Gastroesophageal sphincter (tissue), 4 donors: ENCODE results near the gene BDKRB1. TPM values are rescaled to one million over a fixed set of nuclear protein-coding genes. Genes with fewer than 3 reads are reported as not detected.
A peak's percentile ranks its signal among the peaks of the same experiment; 100 is the strongest.
"Not testable (repeated sequence)": the region's sequence is repeated elsewhere in the genome, so short reads cannot be mapped to it uniquely, and the experiment has no call there.

Experiments
- ATAC-seq: fragments of 150-250 bp; one replicate; pipeline ENCODE4 v1.9.1; 2016; ENCODE audit warnings: mild to moderate bottlenecking, moderate library complexity
- H3K27ac ChIP-seq, 4 donors: fragments of 200-600 bp; sonication (generic) in 3 of 4; 1 replicate in 3 of 4; 2 replicates in 1 of 4; pipeline ENCODE4 v1.5.1; 2016 to 2019
- H3K27me3 ChIP-seq: fragments of 200-600 bp; sonication (generic); one replicate; pipeline ENCODE4 v1.5.1; 2019
- H3K36me3 ChIP-seq, 2 donors: fragments of 200-600 bp; sonication (generic); one replicate each; pipeline ENCODE4 v1.5.1; 2019; ENCODE audit warnings: control low read depth in 1 of 2
- H3K4me1 ChIP-seq, 3 donors: fragments of 200-600 bp; sonication (generic); 1 replicate in 2 of 3; 2 replicates in 1 of 3; pipeline ENCODE4 v1.5.1; 2016 to 2019; ENCODE audit warnings: control low read depth in 2 of 3
- H3K4me3 ChIP-seq, 2 donors: fragments of 200-600 bp; sonication (generic); one replicate each; pipeline ENCODE4 v1.5.1; 2019; ENCODE audit warnings: mild to moderate bottlenecking in 1 of 2, moderate library complexity in 1 of 2
- H3K9me3 ChIP-seq, 3 donors: fragments of 200-600 bp; sonication (generic); one replicate each; pipeline ENCODE4 v1.5.1; 2017 to 2019; ENCODE audit warnings: control low read depth in 2 of 3
- CTCF ChIP-seq, 4 experiments: fragments of 200-600 bp in 2 of 4; fragments of 450-650 bp in 2 of 4; sonication (generic) in 1 of 4; IDR thresholded peaks; one replicate each; pipeline ENCODE4 v1.5.1; 2017 to 2019; ENCODE audit warnings: antibody characterized with exemption in 4 of 4, mild to moderate bottlenecking in 2 of 4, moderate library complexity in 2 of 4
- EP300 ChIP-seq: sonication (generic); formaldehyde crosslinking; IDR thresholded peaks from one replicate; pipeline ENCODE4 v1.6.1; 2017; ENCODE audit warnings: antibody characterized with exemption, mild to moderate bottlenecking
- POLR2A ChIP-seq, 2 donors: fragments of 450-650 bp; IDR thresholded peaks; one replicate each; pipeline ENCODE4 v1.6.1; 2017; ENCODE audit warnings: antibody characterized with exemption in 2 of 2, mild to moderate bottlenecking in 2 of 2, moderate library complexity in 1 of 2
- POLR2AphosphoS5 ChIP-seq: sonication (generic); formaldehyde crosslinking; IDR thresholded peaks from one replicate; pipeline ENCODE4 v1.6.1; 2017; ENCODE audit warnings: antibody characterized with exemption
- WGBS, 2 donors: methylation state at CpG; one replicate each; pipeline ENCODE4 v1.1.5; 2018; ENCODE audit warnings: low coverage in 1 of 2; 5-methylcytosine and 5-hydroxymethylcytosine counted together
- total RNA-seq, 4 donors: library from RNA; depleted of rRNA; stranded (reverse); fragments of >200 nt; gene quantifications; one replicate each; pipeline ENCODE4 v1.1.0, GENCODE V29; 2016

Gene BDKRB1
- total RNA-seq, 4 donors from 2014 or later: 0.50 to 7.9 (median 1.2) TPM; not detected in 1

- whole genome bisulfite sequencing, 2 donors: 75 to 77% methylated on average over 1 to 2 of the region's 7 CpGs
- H3K4me3 ChIP-seq: no peak overlapping the region
- no peak for ATAC-seq
- H3K4me1 ChIP-seq: peaks cover 0 to 9% (median 5%) of the 10 kb centered on the region in 3 donors
- H3K36me3 ChIP-seq: peaks cover 0 to 24% of the 10 kb centered on the region in 2 donors
- no peak for TF ChIP-seq POLR2AphosphoS5
- TF ChIP-seq POLR2A (IDR thresholded peaks at IDR 0.05): no peak
- TF ChIP-seq EP300: no peak
- no peak for TF ChIP-seq CTCF (IDR thresholded peaks at IDR 0.05)
- H3K27me3 ChIP-seq: no peaks in the 10 kb centered on the region
- H3K9me3 ChIP-seq: peaks cover 0 to 4% (median 0%) of the 10 kb centered on the region in 3 donors
- H3K27ac ChIP-seq: no peak overlapping the region
These were observed 17.2 kb upstream of the BDKRB1 start for GRCh38 chr14:96238676-96239265.

DNA sequence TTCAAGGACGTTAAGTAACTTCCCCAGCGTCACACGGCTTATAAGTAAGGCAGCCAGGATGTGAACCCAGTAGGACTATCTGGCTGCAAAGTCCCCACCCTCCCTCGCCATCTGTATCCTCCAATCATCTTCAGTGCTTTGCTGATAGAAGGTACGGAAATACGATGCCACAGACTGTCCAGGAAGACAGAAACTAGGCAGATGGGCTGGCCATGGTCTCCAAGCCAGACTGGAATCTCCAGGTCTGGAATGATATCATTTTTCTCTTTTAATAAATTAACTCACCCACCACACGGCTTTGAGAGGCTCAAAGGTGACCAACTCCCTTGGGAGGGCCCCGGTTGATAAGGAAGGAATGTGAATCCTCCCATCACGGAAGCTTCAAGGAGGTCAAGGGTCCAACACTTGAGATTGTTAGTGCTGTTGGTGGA lies 16.3 kb upstream of the BDKRB1 start:
- ATAC-seq: no peak
- peaks cover 0 to 4% (median 0%) of the 10 kb centered on the region in 3 donors for H3K9me3 ChIP-seq
- no peak overlapping the region for H3K27ac ChIP-seq
- H3K27me3 ChIP-seq: no peaks in the 10 kb centered on the region
- H3K4me1 ChIP-seq: no peaks in the 10 kb centered on the region
- WGBS, 2 donors: 65 to 92% methylated on average over 6 to 7 of the region's 9 CpGs
- no peak for TF ChIP-seq POLR2A (IDR thresholded peaks at IDR 0.05)
- no peak for TF ChIP-seq EP300
- no peak for TF ChIP-seq POLR2AphosphoS5
- TF ChIP-seq CTCF (IDR thresholded peaks at IDR 0.05): no peak
- peaks cover 0 to 24% of the 10 kb centered on the region in 2 donors for H3K36me3 ChIP-seq
- H3K4me3 ChIP-seq: no peak overlapping the region

DNA sequence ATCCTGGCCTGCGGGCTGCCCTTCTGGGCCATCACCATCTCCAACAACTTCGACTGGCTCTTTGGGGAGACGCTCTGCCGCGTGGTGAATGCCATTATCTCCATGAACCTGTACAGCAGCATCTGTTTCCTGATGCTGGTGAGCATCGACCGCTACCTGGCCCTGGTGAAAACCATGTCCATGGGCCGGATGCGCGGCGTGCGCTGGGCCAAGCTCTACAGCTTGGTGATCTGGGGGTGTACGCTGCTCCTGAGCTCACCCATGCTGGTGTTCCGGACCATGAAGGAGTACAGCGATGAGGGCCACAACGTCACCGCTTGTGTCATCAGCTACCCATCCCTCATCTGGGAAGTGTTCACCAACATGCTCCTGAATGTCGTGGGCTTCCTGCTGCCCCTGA lies 15.4 kb upstream of the BDKRB1 start:
- TF ChIP-seq EP300 (no peak), CTCF (IDR thresholded peaks at IDR 0.05) (no peak), POLR2AphosphoS5 (no peak), POLR2A (IDR thresholded peaks at IDR 0.05) (no peak)
- WGBS, 2 donors: 97 to 100% methylated on average over 5 of the region's 18 CpGs
- Histone ChIP-seq H3K9me3 (peaks cover 0 to 4% (median 0%) of the 10 kb centered on the region in 3 donors), H3K27ac (no peak overlapping the region), H3K4me3 (no peak overlapping the region), H3K4me1 (no peaks in the 10 kb centered on the region), H3K27me3 (no peaks in the 10 kb centered on the region), H3K36me3 (peaks cover 0 to 24% of the 10 kb centered on the region in 2 donors)
- ATAC-seq: peak; percentile 33

DNA sequence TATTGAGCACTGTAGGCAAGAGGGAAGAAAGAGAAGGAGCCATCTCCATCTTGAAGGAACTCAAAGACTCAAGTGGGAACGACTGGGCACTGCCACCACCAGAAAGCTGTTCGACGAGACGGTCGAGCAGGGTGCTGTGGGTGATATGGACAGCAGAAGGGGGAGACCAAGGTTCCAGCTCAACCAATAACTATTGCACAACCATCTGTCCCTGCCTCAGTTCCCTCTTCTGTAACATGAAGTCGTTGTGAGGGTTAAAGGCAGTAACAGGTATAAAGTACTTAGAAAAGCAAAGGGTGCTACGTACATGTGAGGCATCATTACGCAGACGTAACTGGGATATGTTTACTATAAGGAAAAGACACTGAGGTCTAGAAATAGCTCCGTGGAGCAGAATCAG lies 13.9 kb upstream of the BDKRB1 start:
- TF ChIP-seq POLR2AphosphoS5 (no peak), CTCF (IDR thresholded peaks at IDR 0.05) (no peak), POLR2A (IDR thresholded peaks at IDR 0.05) (no peak), EP300 (no peak)
- WGBS, 2 donors: 94 to 98% methylated on average over 3 to 10 of the region's 10 CpGs

DNA sequence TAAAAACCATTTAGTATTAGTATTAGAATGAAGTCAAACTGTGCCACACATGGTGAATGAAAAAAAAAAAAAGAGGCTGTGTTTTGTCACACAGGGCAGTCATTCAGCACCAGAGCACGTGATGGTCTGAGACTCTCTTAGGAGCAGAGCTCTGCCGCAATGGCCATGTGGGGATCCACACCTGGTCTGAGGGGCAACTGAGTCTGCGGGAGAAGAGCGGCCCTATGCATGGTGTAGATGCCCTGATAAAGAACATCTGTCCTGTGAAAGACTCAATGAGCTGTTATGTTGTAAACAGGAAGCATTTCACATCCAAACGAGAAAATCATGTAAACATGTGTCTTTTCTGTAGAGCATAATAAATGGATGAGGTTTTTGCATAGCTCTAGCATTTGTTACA lies 12.2 kb upstream of the BDKRB1 start:
- Histone ChIP-seq H3K9me3 (peaks cover 0 to 4% (median 0%) of the 10 kb centered on the region in 3 donors), H3K27me3 (no peaks in the 10 kb centered on the region), H3K4me1 (no peaks in the 10 kb centered on the region), H3K27ac (no peak overlapping the region), H3K4me3 (no peak overlapping the region), H3K36me3 (peaks cover 0 to 24% of the 10 kb centered on the region in 2 donors)
- TF ChIP-seq CTCF (IDR thresholded peaks at IDR 0.05) (no peak), EP300 (no peak), POLR2A (IDR thresholded peaks at IDR 0.05) (no peak), POLR2AphosphoS5 (no peak)
- 55 to 68% methylated on average over 5 of the region's 5 CpGs for WGBS, 2 donors
- ATAC-seq: no peak

More for the DNA sequence above, 13.9 kb upstream of the BDKRB1 start:
- Histone ChIP-seq H3K27me3 (no peaks in the 10 kb centered on the region), H3K36me3 (peaks cover 0 to 24% of the 10 kb centered on the region in 2 donors), H3K27ac (no peak overlapping the region), H3K4me3 (no peak overlapping the region), H3K4me1 (no peaks in the 10 kb centered on the region), H3K9me3 (peaks cover 0 to 4% (median 0%) of the 10 kb centered on the region in 3 donors)
- no peak for ATAC-seq

DNA sequence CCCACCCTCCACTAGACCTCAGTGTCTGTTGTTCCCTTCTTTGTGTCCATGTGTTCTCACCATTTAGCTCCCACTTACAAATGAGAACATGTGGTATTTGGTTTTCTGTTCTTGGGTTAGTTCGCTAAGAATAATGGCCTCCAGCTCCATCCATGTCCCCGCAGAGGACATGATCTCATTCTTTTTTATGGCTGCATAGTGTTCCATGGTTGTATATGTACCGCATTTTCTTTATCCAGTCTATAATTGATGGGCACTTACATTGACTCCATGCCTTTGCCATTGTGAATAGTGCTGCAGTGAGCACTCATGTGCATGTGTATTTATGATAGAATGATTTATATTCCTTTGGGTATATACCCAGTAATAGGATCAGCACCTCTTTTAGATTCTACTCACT lies 10.9 kb upstream of the BDKRB1 start:
- not testable (repeated sequence) for H3K9me3 ChIP-seq, H3K4me1 ChIP-seq, ATAC-seq, H3K27ac ChIP-seq, H3K27me3 ChIP-seq, H3K4me3 ChIP-seq
- 95% methylated on average over 3 of the region's 3 CpGs for WGBS, 2 donors
- H3K36me3 ChIP-seq: peaks cover 0 to 16% of the 10 kb centered on the region in 2 donors
